Stimulated activated CD4-positive, alpha-beta T cell treated with anti-CD3 and anti-CD28 coated beads, Interleukin-15, amount 100 ng/mL, for 1 hour (primary cell): ENCODE data around the gene SHROOM3.

Source experiments
- DNase-seq, 2 donors: peaks; one replicate each; pipeline ENCODE4 v3.0.0-alpha.2; 2020; ENCODE audit warnings: low read depth in 1 of 2, low spot score in 1 of 2

SHROOM3 gene

DNA sequence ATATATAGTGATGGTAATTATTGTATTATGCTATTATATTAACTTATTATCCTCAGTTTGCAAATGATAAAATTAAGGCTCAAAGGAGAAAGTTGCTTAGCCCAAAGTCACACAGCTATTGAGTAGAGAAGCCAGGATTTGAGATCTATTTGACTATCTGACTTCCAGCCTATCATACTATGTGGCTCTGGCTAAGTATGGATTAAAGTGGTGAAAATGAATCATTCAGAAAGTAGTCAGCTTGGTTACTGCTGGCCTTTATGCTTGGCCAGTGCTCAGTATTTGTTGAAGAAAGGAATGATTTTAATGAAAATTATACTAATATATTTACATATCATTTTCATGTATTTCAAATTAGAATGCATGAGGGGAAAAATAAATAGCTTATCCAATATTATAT, 219.8 kb downstream of the SHROOM3 start:
- no peak for DNase-seq

DNA sequence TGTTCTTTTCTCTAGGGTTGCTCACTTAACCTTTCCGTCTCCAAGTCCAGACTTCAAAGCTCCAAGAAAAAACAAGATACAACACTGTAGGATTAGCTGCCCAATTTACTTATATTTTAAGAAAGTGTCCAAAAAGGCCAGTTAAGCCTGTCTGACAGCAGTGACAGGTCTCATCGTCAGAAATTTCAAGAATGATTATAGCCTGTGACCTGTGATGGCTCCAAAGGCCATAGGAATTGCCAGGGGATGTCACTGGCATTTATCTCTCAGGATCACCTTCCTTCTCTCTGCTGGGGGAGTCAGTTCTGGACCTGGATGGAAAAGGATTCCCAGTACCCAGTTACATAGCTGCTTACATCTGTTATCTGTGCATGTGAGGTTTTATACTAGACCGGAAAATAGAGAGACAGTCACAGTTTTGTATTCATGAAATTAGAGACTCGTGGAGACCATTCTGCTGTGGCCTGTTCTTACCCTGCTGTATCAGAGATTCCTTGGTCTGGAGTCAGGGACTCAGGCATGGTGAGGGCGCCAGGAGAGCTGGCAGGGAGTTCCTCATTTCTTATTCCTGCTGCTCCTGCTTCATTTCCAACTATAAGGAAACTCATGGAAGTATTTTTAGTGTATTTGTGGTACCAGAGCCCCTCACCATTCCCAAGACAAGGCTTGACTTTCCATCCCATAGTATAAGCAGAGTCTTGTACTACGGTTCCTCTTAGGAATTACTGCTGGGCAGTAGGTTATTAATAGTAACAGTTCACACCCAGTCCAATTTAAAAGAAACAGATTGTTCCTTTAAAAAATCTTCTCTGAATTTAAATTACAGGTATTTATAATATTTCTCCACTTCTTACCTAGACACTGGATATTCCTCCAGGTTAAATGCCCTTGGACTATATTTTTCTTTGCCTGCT, 220.8 kb downstream of the SHROOM3 start:
- no peak for DNase-seq

DNA sequence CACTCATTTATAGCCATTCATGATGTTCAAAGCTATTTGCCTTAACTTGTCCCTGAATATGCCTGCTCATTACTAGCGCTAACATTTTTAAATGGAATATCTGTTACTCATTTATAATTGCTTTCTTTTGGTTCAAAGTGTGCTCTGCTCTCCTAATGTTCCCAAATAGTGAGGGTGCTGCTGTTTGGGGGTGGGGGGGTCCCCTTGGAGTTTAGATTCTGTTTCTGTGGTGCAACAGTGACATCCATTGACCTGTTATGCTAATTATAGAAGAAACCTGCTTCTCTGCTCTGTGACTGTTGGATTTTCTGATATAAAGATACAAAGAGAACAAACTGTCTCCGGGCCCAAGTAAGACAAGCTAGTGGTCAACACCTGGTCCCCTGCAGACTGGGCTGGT, 222.4 kb downstream of the SHROOM3 start:
- no peak for DNase-seq

DNA sequence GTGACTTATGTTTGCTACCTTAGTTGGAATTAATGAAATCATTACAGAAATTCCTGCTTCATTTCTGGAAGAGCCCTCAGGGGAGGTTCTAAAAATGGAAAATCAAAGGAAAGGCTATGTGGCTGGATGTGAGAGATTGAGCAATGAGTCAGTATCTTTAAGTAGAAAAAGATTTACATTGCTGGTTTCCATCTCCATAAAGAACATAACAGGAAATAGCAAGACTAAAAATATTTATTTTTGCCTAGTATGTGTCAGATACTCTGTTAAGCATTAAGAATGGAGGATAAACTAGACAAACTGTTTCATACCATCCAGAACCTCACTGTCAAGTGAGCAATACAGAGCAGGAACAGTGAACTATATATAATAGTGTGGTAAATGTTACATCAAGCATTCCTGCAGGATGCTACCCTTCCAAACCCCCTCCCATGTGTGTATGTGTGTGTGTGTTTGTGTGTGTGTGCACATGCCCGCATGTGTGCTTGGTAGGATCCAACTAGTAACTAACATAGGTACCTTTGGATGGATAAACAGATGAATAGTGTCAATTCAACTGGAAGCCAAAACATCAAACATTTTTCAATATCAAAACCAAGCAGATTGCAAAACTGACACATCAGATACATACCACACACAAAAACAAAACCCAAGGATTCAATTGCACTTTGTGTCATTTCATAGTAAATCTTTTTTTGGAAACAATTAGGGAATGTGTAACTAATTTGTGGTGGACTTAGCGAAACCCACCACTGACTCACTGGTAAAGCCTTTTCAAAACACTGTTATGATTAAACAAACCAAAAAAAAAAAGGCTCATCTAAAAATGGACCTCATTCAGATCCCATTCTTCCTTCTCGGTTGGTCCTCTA, 223.4 kb downstream of the SHROOM3 start:
- no peak for DNase-seq

DNA sequence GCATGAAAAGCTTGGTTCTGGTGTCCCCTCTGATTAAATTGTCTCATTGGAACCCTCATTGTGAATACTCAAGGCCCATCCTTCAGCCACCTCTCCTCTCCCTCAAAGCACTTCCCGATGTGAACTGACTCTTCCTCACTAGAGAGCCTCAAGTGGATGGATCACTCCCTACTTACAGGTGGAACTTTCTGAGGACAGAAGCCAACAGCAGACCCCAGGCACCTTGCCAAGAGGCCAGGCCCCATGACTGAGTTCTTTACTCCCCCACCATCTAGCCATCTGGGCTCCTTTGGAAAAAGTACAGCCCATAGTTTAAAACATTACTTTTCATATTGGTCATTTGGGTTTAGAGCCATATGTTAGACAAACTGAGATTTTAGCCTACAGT, 224.1 kb downstream of the SHROOM3 start:
- no peak for DNase-seq

DNA sequence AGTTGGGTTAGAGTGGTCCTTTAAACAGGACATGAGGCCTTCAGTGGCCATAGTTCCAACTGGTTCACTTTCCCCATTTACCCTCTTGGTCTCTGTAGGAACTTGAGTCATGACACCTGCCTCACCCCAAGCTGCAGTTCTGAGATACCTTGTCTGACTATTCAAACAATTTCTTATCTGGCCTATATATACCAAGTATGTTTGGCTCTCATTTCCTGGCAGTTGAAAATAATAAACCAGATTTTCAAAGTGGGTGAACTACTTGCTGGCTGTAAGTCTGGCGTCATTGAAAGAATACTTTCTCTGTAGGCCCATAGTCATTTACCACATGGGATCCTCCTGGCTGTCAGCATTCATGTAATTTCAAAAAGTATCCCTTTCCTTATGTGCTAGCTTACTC, 228.8 kb downstream of the SHROOM3 start:
- no peak for DNase-seq

DNA sequence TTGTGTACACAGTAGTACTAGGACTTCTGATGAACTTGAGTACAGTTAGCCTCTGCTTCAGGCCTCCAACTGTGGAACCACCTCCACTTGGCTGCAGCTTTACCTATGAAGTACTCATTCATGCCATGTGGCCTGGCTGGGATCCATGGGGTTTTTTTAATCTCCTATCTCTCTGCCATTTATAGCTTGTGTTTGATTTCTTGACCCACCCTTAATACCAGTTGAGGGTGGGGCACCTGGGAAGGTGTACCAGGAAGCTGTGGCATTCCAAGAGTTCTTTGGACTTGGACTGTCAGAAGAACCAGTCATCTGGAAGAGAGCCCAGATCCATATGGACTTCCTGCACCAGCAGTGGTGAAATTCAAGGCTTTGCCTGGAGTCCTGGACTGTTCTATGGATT, 230.1 kb downstream of the SHROOM3 start:
- DNase-seq: no peak

DNA sequence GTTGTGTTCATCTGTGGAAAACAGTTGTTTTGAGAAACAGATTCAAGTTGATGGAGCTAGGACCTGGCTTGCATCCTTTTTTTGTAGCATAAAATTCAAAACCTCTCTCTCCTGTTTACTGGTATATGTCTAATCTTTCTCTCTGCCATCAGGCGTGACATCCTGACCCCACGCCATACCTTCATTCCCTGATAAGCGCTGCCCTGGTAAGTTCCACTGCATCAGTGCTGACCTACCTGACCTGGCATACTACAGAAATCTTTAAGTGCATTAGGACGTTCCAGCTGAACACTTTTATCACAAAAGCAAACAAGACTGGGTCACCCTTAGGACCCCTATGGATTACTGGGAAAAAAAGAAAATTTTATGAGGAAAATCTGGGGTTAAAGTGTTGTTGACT, 230.7 kb downstream of the SHROOM3 start:
- no peak for DNase-seq

DNA sequence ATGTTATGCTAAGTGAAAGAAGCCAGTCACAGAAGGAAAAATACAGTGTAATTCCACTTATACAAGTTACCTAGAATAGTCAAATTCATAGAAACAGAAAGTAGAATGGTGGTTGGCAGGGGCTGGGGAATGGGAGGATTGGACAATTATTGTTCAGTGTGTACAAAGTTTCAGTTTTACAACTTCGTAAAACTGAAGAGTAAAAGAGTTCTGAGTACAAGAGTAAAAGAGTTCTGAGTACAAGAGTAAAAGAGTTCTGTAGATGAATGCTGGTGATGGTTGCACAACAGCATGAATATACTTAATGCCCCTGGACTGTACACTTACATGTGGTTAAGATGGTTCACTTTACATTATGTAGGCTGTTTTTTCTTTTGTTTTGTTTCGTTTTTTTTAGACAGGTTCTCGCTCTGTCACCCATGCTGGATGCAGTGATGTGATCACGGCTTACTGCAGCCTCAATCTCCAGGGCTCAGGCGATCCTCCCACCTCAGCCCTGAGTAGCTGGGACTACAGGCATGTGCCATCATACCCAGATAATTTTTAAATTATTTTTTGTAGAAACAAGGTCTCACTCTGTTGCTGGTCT, 232.0 kb downstream of the SHROOM3 start:
- no peak for DNase-seq

DNA sequence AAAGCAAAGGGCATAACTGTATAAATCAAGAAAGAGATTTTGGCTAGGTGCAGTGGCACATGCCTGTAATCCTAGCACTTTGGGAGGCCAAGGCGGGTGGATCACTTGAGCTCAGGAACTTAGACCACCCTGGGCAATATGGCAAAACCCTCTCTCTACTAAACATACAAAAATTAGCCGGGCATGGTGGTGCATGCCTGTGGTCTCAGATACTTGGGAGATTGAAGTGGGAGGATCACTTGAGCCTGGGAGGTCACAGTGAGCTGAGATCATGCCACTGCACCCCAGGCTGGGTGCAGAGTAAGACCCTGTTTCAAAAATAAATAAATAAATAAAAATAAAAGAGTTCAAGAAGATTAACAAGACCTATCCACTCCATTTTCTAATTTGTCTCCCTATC, 235.6 kb downstream of the SHROOM3 start:
- DNase-seq: no peak

DNA sequence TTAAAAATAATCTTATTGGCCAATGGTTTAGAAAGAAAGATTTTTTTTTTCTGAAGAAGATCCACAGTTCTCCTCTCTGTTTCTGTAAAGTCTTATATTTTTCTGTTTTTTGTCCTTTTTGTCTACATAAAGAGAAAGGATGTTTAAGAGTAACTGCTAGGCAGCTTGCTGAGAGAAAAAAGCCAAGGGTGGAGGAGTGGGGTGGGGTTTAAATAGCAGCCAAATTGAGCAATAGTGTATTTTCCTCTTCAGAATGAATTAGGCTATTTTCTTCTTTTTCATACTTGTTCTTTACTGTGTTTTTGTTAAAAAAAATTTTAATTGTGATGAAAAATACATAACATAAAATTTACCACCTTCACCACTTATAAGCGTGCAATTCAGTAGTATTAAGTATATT, 238.3 kb downstream of the SHROOM3 start:
- DNase-seq: no peak

DNA sequence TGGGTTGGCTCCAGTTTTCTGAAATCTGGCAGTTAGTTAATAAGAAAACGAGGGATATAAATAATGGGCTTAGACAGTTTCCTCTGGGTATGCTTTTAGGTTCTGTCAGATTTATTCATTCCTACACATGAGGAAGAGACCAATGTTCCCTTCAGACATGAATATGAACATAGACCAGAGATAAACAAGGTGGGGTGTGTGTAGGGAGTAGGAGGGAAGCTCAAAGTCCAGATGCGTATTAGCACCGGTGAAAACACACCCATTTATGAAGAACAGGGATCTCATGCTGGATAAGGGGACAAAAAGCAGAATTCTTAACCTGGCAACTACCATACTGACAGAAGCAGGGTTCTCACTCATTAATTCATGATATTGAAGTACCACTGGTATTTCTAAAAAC, 240.0 kb downstream of the SHROOM3 start:
- no peak for DNase-seq

DNA sequence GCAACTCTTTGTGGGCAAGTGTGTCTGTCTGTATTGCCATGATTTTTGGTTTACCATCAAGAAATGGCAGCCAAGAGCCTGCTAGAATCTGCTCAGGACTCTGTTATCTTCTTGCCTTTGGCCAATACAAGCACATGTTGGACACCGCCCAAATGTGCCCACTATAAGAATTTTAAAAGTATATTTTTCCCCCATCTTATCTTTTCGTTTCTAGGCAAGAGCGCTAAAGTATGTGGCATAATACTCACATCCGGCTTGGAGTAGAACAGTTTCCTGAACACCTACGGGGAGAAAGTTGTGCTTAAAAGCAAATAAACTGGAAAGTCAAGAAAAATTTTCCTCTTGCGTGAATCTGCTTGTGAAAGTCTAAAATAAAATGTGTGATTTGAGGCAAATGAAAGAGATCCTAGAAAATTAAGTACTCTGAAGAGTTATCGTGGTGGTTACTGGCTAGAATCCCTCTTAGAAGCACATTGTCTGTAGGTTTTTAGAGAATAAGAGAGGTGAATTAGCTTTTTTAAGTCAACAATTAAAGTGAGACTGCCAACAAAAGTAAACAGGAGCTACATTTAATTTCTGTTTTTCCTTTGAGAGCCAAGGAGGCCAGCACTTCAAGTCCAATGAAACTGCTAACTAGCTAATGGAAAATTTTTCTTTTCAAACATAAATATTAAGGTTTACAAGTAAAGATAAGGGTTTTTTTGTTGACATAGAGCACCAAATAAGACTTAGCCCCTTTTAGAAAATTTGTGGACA, 242.7 kb downstream of the SHROOM3 start:
- no peak for DNase-seq

DNA sequence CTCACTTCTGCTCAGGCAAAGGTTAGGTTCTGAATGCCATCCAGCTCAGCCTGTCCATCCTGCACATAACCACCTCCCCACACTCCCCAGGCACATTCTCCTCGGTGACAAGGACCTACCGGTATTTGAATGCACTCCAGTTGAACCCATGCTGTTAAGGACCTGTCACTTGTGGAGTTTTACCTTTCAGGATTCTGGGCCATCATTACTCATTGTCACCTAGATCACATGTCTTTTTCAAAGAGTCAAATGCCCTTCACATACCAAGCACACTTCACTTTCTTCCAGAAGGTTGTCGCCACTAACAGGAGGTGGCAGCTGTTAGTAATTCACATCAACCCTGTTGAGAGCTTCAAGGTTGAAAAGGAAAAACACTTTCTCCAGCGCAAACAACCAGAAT, 244.7 kb downstream of the SHROOM3 start:
- DNase-seq: no peak

DNA sequence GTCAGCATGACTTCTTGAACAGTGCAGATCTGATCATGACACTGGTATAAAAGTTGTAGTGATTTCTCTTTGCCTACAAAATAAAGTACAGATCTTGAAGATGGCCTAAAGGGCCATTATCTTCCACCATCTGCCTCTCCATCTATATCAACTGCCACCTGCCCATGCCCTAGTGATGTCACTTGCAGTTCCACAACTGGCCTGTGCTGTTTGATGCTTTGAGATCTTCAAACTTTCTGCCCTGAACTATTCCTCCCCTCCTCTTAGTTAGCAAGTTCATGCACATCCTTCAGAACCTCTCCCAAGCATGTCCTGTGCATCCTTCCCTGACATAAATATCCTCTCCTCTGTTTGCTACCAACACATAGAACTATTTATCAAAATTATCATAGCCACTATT, 245.9 kb downstream of the SHROOM3 start:
- no peak for DNase-seq

DNA sequence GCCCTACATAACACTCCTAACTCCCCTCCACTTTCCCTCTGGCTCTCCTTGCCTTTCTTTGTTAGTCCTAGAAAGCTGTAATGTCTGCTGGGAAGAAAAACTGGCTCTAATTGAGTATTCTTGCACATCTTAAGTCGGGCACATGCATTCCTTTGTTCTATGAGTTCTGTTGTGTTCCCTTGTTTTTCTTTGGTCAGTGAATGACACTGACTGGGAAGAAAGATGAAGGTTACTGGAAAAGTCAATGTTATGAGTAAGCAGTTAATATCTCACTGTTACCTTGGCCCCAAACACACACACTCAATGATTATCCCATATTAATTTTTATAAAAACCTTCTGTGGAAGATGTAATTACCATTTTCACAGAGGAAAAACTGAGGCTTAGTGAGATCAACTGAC, 247.0 kb downstream of the SHROOM3 start:
- DNase-seq: no peak

DNA sequence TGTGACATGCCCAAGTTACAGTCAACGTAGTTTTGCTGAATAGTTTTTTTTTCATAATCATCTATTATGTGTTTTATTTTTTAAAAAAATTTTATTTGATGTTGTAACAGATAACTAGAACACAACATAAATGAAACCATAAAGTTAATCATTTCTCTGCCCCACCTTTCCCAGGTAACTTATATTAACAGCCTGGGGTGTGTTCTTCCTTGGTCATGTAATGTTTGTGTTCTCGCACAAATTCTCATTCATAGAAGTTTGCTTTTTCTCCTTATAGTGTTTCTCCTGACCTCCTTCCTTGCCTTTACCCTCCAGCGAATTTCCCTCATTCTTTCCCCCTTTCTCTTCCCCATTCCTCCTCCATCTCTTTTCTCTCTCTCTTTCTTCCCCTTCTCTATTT, 248.1 kb downstream of the SHROOM3 start:
- no peak for DNase-seq

DNA sequence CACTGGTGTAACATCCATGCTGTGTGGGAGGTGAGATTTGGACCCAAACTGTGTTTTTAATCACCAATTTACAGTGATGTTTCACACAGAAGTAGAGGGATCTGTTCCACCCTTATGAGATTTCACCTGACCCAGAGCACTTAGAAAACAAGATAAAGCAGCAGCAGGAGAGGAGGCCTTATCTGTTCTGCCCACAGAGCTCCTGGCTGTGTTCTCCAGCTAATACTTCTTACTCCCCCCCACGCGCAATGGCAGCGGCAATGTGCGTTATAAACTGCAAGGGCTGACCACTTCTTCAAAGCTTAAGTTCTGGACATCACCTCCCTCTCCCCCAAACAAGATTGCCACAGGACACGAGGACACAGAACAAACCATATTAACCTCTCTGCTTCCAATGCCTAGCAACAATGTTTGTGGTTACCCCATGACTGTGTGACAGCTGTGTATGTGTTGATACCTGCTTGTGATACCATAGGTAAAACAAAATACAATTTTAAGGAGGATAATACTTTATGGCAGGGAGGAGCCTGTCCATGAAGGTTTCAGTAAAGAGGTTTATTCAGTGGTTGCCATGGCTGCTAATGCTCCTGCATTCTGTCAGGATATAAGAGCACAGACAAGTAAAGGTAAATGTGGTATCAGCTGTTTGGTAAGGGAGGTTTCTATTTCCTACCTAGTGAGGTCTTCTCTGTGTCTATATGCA, 252.9 kb downstream of the SHROOM3 start:
- no peak for DNase-seq

DNA sequence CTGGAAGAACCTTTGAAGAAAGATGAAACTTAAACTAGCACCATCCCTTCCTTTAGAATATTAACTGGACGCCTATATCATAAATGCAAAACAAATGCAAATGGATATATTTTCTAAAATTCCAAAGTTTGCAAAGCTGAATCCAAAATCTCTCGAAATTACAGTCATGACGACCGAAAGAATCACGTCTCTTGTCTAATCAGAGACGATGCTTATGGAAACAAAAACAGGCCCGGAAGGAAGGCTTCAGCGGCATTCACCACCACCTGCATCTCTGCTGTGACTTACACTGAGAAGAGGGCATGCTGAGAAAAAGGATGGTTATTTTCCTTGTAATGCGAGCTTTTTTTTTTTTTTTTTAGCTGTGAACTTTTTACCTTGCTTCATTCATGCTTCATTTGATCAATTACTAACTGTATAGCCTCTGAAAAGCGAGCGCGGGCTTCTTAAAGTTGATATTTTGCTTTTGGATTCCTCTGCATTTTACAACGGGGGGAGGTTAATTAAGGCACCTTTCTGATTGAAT, 253.7 kb downstream of the SHROOM3 start:
- DNase-seq: no peak

DNA sequence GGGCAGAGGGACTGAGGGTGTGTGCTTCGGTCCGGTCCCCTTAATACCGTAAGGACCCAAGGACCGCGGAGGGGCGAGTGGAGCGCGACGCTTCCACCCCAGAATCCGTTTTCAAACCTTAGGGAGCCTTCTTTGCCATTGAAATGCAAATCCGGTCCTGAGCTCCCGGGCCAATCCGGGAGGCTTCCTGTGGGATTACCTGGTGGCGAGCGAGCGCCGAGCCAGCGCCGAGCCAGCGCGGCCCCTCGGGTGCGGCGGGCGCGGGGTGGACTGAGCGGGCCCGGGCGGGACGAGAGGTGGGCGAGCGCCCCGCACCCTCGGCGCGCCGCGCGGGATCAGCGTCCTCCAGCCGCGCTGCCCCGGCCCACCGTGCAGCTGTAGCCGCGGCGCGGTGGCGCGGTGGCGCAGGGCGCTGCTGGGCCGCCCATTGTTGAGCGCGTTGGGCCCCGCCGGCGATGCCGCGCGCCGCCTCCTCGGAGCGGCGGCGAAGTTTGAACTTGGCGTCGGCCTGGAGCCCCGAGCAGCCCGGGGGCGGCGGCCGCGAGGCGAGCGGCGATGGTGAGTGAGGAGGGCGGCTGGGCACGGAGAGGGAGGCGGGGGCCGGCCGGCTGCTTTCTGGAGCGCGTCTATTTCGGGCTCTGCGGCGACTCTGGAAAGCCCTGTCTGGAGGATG, 254.3 kb downstream of the SHROOM3 start:
- peak in 1 of 2 donors; percentile 1 for DNase-seq
